Activated CD4-positive, alpha-beta memory T cell treated with anti-CD3 and anti-CD28 coated beads, Interleukin-2, amount 10 ng/mL, durations not matched to agents 7 days and 5 days (primary cell): Measurements from ENCODE around the gene RAB7B. TPM values are rescaled to one million over a fixed set of nuclear protein-coding genes. Genes with fewer than 3 reads are reported as not detected.

Source experiments
- CTCF ChIA-PET: fragments of 350-600 bp; sonication (Branson Sonifier 250); formaldehyde crosslinking; loops from one replicate; lab custom pipeline; 2021; ENCODE audit warnings: antibody characterized with exemption, inconsistent platforms; lab: Charles Lee
- POLR2A ChIA-PET: fragments of 350-600 bp; sonication (Branson Sonifier 250); formaldehyde crosslinking; loops from one replicate; lab custom pipeline; 2021; ENCODE audit warnings: antibody characterized with exemption; lab: Charles Lee
- DNase-seq: peaks from one replicate; pipeline ENCODE4 v3.0.0-alpha.2; 2020
- H3K27ac Mint-ChIP-seq: one replicate; pipeline ENCODE4 v1.8.0; 2021; ENCODE audit warnings: mild to moderate bottlenecking, mixed read lengths
- H3K27me3 Mint-ChIP-seq: one replicate; pipeline ENCODE4 v1.8.0; 2021; ENCODE audit warnings: mixed read lengths
- H3K36me3 Mint-ChIP-seq: one replicate; pipeline ENCODE4 v1.8.0; 2021; ENCODE audit warnings: low read depth, mixed read lengths
- H3K4me1 Mint-ChIP-seq: one replicate; pipeline ENCODE4 v1.8.0; 2021; ENCODE audit warnings: mixed read lengths
- H3K4me3 Mint-ChIP-seq: one replicate; pipeline ENCODE4 v1.8.0; 2021; ENCODE audit warnings: mild to moderate bottlenecking, mixed read lengths
- H3K9me3 Mint-ChIP-seq: one replicate; pipeline ENCODE4 v1.8.0; 2021; ENCODE audit warnings: mixed read lengths
- total RNA-seq, 2 experiments: library from RNA; stranded (reverse); gene quantifications; one replicate each; pipeline ENCODE4 v1.2.3, GENCODE V29; 2021

RAB7B gene
- total RNA-seq, 2 experiments from 2014 or later = not detected

DNA sequence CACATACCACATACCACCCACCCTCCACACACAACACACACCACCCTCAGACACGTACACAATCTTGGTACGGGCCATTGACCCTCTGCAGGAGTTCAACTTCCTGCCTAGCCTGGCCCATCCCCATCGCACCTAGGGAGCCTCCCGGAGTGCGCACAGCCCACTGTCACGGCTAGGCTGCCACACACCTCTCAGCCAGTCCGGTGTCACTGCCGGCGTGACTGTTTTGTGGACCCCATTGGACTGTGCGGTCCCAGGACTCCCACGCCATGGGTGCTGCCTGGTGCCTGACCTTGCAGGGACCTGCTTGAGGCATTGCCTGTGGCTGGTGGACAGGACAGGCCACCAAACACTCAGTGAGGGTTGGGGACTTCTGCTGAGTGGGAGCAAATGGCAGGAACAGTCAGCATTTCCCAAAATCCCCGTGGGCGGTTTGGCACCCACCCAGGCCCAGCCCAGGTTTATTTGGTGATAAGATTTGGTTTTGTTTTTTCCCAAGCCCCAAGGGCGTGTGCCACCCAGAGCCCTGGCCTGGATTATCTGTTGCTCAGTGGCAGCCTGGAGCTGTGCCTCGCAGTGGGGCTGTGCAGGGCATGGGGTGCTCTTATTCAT, 27.7 kb downstream of the RAB7B start:
- POLR2A ChIA-PET = interaction anchor here (0.5 kb wide), 1 partner anchor 117 kb away, joined by 3 read pairs; no protein-coding TSS in a partner anchor
- Mint-ChIP-seq H3K36me3 (no peaks in the 10 kb centered on the region), H3K27ac (no peak overlapping the region), H3K4me3 (no peak overlapping the region), H3K4me1 (no peaks in the 10 kb centered on the region), H3K9me3 (peaks cover 16% of the 10 kb centered on the region), H3K27me3 (peaks cover 2% of the 10 kb centered on the region)
- CTCF ChIA-PET = interaction anchor here (2.6 to 4.2 kb wide), 3 partner anchors 11 to 316 kb away, joined by 32 to 118 read pairs (median 84); no protein-coding TSS in a partner anchor
- no peak for DNase-seq

DNA sequence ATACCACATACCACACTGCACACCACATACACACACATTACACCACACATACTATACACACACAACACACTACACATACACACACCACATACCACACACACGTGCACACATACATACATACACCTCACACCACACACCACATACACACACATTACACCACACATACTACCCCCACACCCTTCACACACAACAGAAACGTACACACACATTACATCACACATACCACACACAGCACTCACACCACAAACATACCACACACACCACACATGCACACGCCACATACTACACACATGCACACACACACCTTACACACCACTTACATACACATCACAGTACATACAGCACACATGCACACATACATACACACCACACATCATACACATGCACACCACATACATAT, 28.5 kb downstream of the RAB7B start:
- Mint-ChIP-seq H3K36me3 (no peaks in the 10 kb centered on the region), H3K9me3 (peaks cover 16% of the 10 kb centered on the region), H3K4me1 (no peaks in the 10 kb centered on the region), H3K4me3 (no peak overlapping the region), H3K27ac (no peak overlapping the region), H3K27me3 (peaks cover 2% of the 10 kb centered on the region)
- CTCF ChIA-PET = no interaction called here
- POLR2A ChIA-PET = no interaction called here
- no peak for DNase-seq

DNA sequence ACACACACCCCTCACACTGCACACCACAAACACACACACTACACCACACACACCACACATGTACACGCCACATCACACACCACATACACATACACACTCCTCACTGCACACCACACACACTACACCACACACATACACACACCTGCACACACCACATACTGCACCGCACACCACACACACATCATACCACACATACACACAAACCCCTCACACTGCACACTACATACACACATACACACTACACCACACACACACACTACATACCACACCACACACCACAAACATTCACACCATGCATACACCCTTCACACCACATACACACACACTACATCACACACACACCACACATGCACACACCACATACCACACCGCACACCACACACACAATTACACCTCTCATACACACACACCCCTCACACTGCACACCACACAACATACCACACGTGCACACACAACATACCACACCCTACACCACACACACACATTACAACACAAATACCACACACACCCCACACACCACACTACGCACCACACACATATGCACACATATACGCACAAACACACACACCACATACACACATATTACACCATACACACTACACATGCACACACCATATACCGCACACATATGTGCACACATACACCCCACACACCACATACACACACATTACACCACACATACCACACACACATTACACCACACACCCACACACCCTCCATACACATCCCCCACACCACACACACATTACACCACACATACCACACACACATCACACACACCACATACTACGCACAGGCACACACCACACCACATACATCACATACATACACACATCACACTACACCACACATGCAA, 29.6 kb downstream of the RAB7B start:
- DNase-seq = no peak
- no peak overlapping the region for H3K27ac Mint-ChIP-seq
- peaks cover 16% of the 10 kb centered on the region for H3K9me3 Mint-ChIP-seq
- H3K4me3 Mint-ChIP-seq = no peak overlapping the region
- CTCF ChIA-PET = no interaction called here
- H3K4me1 Mint-ChIP-seq = no peaks in the 10 kb centered on the region
- no peaks in the 10 kb centered on the region for H3K36me3 Mint-ChIP-seq
- POLR2A ChIA-PET = no interaction called here
- peaks cover 2% of the 10 kb centered on the region for H3K27me3 Mint-ChIP-seq

DNA sequence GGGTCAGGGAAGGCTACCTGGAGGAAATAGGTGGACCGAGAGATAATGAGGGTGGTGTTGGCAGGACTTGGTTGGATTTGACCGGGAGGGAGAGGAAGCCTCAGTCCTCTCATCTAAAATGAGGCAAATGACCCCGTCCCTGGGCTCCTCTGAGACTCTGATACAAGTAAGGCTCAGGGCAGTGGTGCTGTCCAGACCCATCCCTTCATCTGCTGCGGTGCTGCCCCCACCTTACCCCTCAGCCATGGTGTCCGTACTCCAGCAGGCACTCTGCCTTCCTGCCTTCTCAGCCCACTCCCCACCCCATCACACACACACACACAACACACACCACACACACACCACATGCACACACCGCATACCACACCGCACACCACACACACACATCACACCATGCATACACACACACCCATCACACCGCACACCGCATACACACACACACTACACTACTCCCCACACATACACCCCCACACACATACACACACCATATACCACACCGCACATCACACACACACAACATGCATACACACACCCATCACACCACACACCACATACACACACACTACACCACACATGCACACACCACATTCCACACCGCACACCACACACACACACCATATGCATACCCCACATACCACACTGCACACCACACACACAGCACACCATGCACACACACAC, 30.6 kb downstream of the RAB7B start:
- CTCF ChIA-PET = interaction anchor here (2.0 kb wide), 1 partner anchor 54 kb away, joined by 6 read pairs; no protein-coding TSS in a partner anchor
- H3K36me3 Mint-ChIP-seq = no peaks in the 10 kb centered on the region
- H3K27ac Mint-ChIP-seq = no peak overlapping the region
- H3K9me3 Mint-ChIP-seq = peaks cover 16% of the 10 kb centered on the region
- no peaks in the 10 kb centered on the region for H3K4me1 Mint-ChIP-seq
- no peak for DNase-seq
- POLR2A ChIA-PET = no interaction called here
- no peak overlapping the region for H3K4me3 Mint-ChIP-seq
- H3K27me3 Mint-ChIP-seq = peaks cover 4% of the 10 kb centered on the region

DNA sequence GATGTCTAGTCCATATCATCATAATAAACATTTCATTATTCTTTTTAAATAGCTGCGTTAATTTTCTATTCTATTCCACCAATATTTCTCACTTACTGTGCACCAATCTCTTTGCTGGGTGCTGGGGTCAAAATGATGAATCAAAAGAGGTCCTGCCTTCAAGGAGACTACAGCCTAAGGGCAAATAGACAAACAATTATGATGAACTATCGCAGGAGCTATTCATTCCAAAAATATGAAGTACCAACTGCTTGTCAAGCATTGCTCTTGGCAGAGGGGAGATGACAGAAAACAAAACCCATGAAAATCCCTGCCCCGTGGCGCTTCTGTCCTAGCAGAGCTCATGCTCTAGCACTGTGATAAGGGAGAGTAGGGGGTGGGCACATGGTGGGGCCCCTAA, 31.1 kb downstream of the RAB7B start:
- no peak overlapping the region for H3K27ac Mint-ChIP-seq
- H3K36me3 Mint-ChIP-seq = no peaks in the 10 kb centered on the region
- peaks cover 16% of the 10 kb centered on the region for H3K9me3 Mint-ChIP-seq
- peaks cover 2% of the 10 kb centered on the region for H3K27me3 Mint-ChIP-seq
- no peak overlapping the region for H3K4me3 Mint-ChIP-seq
- POLR2A ChIA-PET = no interaction called here
- no peaks in the 10 kb centered on the region for H3K4me1 Mint-ChIP-seq
- CTCF ChIA-PET = interaction anchor here (2.0 kb wide), 1 partner anchor 54 kb away, joined by 6 read pairs; no protein-coding TSS in a partner anchor
- DNase-seq = no peak

DNA sequence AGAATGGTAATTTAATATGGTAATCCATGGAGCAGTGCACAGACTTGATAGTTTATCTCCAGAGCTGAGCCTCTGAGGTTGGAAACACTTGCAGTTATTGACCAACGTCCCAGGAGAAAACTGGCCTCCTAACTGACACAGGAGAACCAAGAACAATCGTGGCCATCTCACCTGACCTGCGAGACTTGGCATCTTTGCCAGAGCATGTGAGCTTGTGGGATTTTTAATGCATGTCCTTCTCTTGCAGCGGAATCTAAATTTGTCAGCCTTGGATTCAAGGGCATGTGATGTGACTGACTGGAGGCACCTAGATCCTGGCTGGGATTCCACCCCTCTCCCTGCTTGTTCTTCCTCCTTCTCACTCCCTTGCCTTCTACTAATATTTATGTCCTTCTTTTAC, 32.1 kb downstream of the RAB7B start:
- POLR2A ChIA-PET = no interaction called here
- CTCF ChIA-PET = interaction anchor here (0.9 to 2.0 kb wide), 4 partner anchors 53 to 315 kb away, joined by 3 to 6 read pairs (median 3); no protein-coding TSS in a partner anchor
- no peak overlapping the region for H3K4me3 Mint-ChIP-seq

DNA sequence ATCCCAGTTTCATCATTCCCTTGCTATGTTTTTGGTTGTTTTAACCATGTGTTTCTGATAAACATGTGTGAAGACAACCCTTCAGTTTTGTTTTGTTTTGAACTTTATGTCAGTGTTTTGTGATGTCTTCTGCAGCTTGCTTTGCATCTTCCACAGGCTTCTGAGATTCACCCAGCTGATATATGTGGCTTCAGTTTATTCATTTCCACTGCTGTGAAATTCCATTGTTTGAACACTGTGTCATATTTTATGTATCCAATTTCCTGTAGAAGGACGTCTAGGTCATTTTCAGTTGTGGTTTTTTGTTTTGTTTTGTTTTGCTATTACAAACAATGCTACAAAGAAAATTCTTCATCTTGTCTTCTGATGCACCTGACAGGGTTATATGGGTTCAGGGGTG, 32.7 kb downstream of the RAB7B start:
- peaks cover 2% of the 10 kb centered on the region for H3K27me3 Mint-ChIP-seq
- CTCF ChIA-PET = interaction anchor here (0.6 to 2.0 kb wide), 5 partner anchors 13 to 315 kb away, joined by 3 to 6 read pairs (median 3); no protein-coding TSS in a partner anchor
- no peaks in the 10 kb centered on the region for H3K4me1 Mint-ChIP-seq
- DNase-seq = no peak
- peaks cover 16% of the 10 kb centered on the region for H3K9me3 Mint-ChIP-seq
- POLR2A ChIA-PET = no interaction called here
- no peak overlapping the region for H3K4me3 Mint-ChIP-seq
- no peaks in the 10 kb centered on the region for H3K36me3 Mint-ChIP-seq
- no peak overlapping the region for H3K27ac Mint-ChIP-seq

More for the DNA sequence above, 32.1 kb downstream of the RAB7B start:
- no peaks in the 10 kb centered on the region for H3K4me1 Mint-ChIP-seq
- no peaks in the 10 kb centered on the region for H3K36me3 Mint-ChIP-seq
- no peak for DNase-seq
- H3K9me3 Mint-ChIP-seq = peaks cover 16% of the 10 kb centered on the region
- no peak overlapping the region for H3K27ac Mint-ChIP-seq
- peaks cover 2% of the 10 kb centered on the region for H3K27me3 Mint-ChIP-seq

DNA sequence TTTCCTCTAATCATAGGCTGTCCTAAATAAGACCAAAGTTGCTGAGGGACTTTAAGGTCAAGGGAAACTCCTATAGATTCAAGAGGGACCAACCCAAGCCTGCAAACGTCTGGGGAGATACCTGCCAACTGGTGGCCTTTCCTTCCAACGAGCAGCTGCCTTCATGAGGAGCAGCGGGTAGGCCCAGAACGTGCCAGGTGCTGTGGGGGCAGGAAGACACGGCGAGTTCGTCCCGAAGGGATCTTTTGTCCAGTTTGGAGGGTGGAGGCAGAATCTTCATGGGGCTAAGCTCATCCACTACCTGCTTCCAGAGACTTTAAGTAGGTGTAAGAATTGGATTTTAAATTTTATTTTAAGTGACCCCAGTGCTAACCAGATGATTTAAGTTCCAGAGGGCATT, 34.0 kb downstream of the RAB7B start:
- Mint-ChIP-seq H3K4me3 (no peak overlapping the region), H3K9me3 (peaks cover 6% of the 10 kb centered on the region), H3K27ac (no peak overlapping the region), H3K4me1 (no peaks in the 10 kb centered on the region), H3K27me3 (peaks cover 2% of the 10 kb centered on the region), H3K36me3 (no peaks in the 10 kb centered on the region)
- ChIA-PET POLR2A (no interaction called here), CTCF (interaction anchor here (1.7 to 3.2 kb wide), 3 partner anchors 8 to 137 kb away, joined by 6 to 17 read pairs (median 7); no protein-coding TSS in a partner anchor)
- no peak for DNase-seq

DNA sequence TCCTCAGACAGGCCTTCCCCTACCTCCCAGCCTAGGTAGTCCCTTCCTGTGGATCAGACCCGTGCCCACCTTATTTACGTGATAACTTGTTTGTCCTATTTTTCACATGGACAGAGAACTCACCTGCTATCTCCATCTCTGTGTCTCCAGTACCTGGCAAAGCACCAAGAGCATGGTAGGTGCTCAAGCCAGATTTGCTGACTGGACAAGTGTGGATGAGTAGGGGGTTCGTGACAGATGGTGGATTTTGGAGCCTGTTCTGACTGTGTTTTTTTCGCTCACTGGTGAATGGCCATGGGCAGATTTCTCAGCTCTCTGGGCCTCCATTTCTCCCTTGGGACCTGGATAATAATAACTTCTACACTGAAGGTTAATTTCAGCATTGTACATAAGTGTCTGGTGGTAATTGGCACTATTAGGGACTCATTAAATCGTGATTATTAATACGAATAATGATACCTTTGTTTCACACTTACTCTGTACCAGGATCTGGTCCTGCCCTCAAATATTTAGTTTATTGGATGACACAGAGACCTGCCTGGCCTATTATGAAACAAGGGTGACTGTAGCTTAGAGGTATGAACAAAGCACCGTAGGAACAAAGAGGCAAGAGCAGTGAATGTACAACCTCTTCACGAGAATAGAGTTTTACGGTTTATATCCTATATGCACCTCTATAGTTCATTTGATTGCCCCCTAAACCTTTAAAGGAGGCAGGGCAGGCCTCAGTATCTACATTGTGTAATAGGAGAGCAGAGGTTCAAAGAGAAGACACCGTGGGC, 35.5 kb downstream of the RAB7B start:
- Mint-ChIP-seq H3K27me3 (peaks cover 2% of the 10 kb centered on the region), H3K4me1 (peaks cover 1% of the 10 kb centered on the region), H3K27ac (no peak overlapping the region), H3K4me3 (no peak overlapping the region), H3K9me3 (no peaks in the 10 kb centered on the region), H3K36me3 (no peaks in the 10 kb centered on the region)
- no peak for DNase-seq
- ChIA-PET POLR2A (no interaction called here), CTCF (interaction anchor here (2.2 to 3.2 kb wide), 2 partner anchors 10 to 49 kb away, joined by 7 to 17 read pairs; no protein-coding TSS in a partner anchor)

DNA sequence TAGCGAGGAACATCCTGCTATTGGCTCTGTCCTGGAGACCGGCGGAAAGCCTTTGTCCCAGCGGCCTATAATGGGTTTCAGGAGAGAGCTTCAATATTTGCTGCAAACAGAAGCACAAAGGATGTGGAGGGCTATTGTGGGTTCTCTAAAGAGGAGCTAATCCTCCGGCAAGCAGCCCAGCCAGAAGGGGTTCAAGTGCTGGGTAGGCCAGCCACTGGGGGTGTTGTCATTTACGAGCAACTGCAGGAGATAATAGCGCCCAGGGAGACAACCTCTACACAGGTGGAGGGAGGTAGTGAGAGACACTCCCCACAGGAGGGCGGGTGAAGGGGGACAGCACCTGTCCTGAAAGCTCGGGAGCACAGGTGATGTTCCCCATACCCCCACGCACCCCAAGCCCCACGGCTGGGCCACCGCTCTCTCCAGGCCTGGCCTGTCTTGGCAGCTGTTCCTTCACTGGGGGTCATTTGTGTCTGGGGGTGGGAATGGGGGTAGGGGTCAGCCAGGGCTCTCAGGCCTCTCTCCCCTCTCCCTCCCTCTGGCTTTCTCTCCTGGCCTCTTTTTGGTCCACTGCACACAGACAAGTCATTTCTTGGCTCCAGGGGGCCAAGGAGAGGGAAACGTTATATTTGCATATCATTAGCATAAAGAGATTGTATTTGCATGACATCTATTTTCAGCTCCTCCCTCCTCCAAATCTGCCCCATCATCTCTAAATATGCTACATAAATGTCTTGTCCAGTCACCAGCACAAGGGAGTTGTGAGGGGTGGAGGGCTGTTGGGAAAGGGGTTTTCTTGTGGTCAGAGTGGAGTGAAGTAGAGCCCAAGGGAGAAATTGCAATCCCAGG, 37.9 kb downstream of the RAB7B start:
- Mint-ChIP-seq H3K27ac (no peak overlapping the region), H3K4me1 (peaks cover 8% of the 10 kb centered on the region), H3K9me3 (no peaks in the 10 kb centered on the region), H3K4me3 (no peak overlapping the region), H3K27me3 (peaks cover 2% of the 10 kb centered on the region), H3K36me3 (no peaks in the 10 kb centered on the region)
- CTCF ChIA-PET = interaction anchor here (2.1 kb wide), 1 partner anchor 12 kb away, joined by 9 read pairs; no protein-coding TSS in a partner anchor
- POLR2A ChIA-PET = no interaction called here
- no peak for DNase-seq

DNA sequence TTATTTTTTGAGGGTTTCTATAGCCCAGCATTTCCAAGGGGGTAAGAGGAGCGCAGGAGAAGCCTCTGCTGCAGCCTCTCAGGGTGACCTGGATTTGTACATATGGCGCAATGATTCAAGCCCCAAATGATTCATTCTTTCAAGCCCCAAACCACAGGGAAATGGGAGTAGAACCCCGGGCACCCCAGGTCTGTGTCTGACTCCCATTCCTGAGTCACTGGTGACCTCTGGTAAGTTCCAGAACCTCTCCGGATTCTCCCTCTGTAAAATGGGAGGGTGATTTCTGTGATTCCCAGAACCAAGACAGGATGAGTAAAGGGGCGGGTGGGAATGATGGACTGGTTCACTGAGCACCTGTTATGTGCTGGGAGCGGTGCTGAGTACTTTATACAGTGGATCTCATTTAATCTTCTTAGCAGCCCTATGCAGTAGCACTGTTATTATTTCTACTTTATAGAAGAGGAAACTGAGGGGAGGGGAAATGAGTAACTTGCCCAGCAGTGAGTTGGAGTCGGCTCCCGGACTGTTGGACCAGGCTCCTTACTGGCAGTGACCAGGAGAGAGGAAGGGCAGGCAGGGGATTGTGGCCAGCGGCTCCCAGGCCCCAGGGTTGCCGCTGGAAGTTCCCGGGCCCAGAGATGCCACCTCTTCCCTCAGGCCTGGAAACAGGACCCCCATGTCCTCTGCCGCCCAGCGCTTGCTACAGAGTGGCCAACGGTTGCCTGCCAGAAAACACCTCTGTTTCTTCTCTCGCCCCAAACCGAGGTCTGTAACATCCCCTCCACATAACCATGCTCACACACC, 39.6 kb downstream of the RAB7B start:
- no peaks in the 10 kb centered on the region for H3K36me3 Mint-ChIP-seq
- ChIA-PET POLR2A (no interaction called here), CTCF (interaction anchor here (0.9 kb wide), 1 partner anchor 14 kb away, joined by 4 read pairs; no protein-coding TSS in a partner anchor)
- peaks cover 10% of the 10 kb centered on the region for H3K27me3 Mint-ChIP-seq
- no peak overlapping the region for H3K27ac Mint-ChIP-seq
- H3K9me3 Mint-ChIP-seq = no peaks in the 10 kb centered on the region
- DNase-seq = no peak
- H3K4me1 Mint-ChIP-seq = peaks cover 8% of the 10 kb centered on the region
- no peak overlapping the region for H3K4me3 Mint-ChIP-seq
